Measurements from ENCODE around the gene CAMK1D. TPM values are rescaled to one million over a fixed set of nuclear protein-coding genes. Genes with fewer than 3 reads are reported as not detected.

The CAMK1D gene
- total and polyA plus RNA-seq, 2 of the 4 experiments (the other 2 are of a cell fraction) = 5.0 to 5.3 TPM

DNA sequence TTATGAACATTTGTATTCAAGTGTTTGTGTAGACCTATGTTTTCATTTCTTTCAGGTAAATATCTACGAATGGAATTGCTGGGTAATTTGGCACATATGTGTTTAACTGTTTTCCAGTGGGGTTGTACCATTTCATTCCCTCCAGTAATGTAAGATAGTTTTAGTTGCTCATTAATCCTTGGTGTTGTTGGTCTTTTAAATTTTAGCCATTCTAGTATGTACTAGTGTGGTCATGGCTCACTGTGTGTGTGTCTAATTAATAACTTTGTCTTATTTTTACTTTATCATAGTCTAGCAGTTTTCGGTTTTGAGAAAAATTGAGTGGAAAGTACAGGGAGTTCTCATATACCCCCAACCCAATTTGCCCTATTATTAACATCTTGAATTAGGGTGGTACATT lies 278.8 kb downstream of the CAMK1D start:
- Histone ChIP-seq H3K23ac (ENCODE audit: low read depth, low read length) (no peak overlapping the region), H4K8ac (ENCODE audit: low read depth in 2 of 2, low read length in 2 of 2) (no peak overlapping the region), H3K9me3 (ENCODE audit: control insufficient read depth, insufficient read depth, low read length) (peaks cover 9% of the 10 kb centered on the region), H3K27me3 (ENCODE audit: control insufficient read depth, insufficient read depth, low read length) (no peaks in the 10 kb centered on the region; the same call in 1 of the 2 replicates), H3K18ac (ENCODE audit: low read depth, low read length) (no peak overlapping the region), H2BK15ac (ENCODE audit: low read depth, low read length) (no peak overlapping the region), H3K79me1 (ENCODE audit: low read depth in 1 of 2, low read length in 2 of 2) (no peaks in the 10 kb centered on the region), H2AFZ (replicated peaks; ENCODE audit: low read length, poor library complexity) (no peak overlapping the region), H4K20me1 (ENCODE audit: insufficient read depth, low read length) (no peaks in the 10 kb centered on the region), H2AK9ac (replicated peaks; ENCODE audit: low read depth, low read length, poor library complexity) (no peak overlapping the region), H3K56ac (ENCODE audit: extremely low read depth, insufficient read depth, low read length) (no peak overlapping the region), H2BK20ac (ENCODE audit: low read depth, low read length) (no peak overlapping the region), H3K9me1 (ENCODE audit: insufficient read depth, low read length) (no peaks in the 10 kb centered on the region), H2BK5ac (ENCODE audit: low read depth, low read length, poor library complexity, severe bottlenecking) (no peak overlapping the region), H2AK5ac (ENCODE audit: low read depth, low read length) (no peak overlapping the region), H3K9ac (ENCODE audit: low read depth, low read length) (no peak overlapping the region), H4K91ac (ENCODE audit: insufficient read depth, low read depth, low read length) (no peak overlapping the region), H2BK120ac (ENCODE audit: low read depth, low read length) (no peak overlapping the region), H3K4me3 (ENCODE audit: insufficient read depth, low read depth, low read length) (no peak overlapping the region), H3K14ac (replicated peaks; ENCODE audit: low read depth, low read length) (no peak overlapping the region), H3K4me1 (ENCODE audit: control insufficient read depth, insufficient read depth, low read length) (peaks cover 5% of the 10 kb centered on the region; the same call in 1 of the 2 replicates), H4K5ac (ENCODE audit: low read depth, low read length) (no peak overlapping the region), H3K36me3 (ENCODE audit: control insufficient read depth, insufficient read depth, low read length) (no peaks in the 10 kb centered on the region), H3K4me2 (ENCODE audit: low read depth, low read length) (no peak overlapping the region), H3K4ac (ENCODE audit: low read depth, low read length) (no peak overlapping the region), H3K27ac (ENCODE audit: insufficient read depth, low read length) (no peak overlapping the region)
- no peak for ATAC-seq (ENCODE audit: low read depth)
- ChIA-PET CTCF (interaction anchor here (0.6 kb wide), 1 partner anchor 302 kb away, joined by 3 read pairs; no protein-coding TSS in a partner anchor), POLR2A (ENCODE audit: unreplicated experiment) (no interaction called here)
- dilution Hi-C loops (cut with HindIII; ENCODE audit: low sequenced_read_pairs, unreplicated experiment) = no loop called here
- intact Hi-C loops (cut with micrococcal nuclease) = no loop called here
- TF ChIP-seq POLR2A (IDR thresholded peaks at IDR 0.05; ENCODE audit: low read depth, low read length) = no peak
- TF ChIP-seq CEBPB (IDR thresholded peaks at IDR 0.05; ENCODE audit: low read depth, low read length) = no peak
- no peak for TF ChIP-seq MAZ (IDR thresholded peaks at IDR 0.05; ENCODE audit: borderline replicate concordance, low read depth, low read length)
- TF ChIP-seq NFE2L2 (IDR thresholded peaks at IDR 0.05; ENCODE audit: low read depth, low read length) = no peak
- TF ChIP-seq, protein P1, sequence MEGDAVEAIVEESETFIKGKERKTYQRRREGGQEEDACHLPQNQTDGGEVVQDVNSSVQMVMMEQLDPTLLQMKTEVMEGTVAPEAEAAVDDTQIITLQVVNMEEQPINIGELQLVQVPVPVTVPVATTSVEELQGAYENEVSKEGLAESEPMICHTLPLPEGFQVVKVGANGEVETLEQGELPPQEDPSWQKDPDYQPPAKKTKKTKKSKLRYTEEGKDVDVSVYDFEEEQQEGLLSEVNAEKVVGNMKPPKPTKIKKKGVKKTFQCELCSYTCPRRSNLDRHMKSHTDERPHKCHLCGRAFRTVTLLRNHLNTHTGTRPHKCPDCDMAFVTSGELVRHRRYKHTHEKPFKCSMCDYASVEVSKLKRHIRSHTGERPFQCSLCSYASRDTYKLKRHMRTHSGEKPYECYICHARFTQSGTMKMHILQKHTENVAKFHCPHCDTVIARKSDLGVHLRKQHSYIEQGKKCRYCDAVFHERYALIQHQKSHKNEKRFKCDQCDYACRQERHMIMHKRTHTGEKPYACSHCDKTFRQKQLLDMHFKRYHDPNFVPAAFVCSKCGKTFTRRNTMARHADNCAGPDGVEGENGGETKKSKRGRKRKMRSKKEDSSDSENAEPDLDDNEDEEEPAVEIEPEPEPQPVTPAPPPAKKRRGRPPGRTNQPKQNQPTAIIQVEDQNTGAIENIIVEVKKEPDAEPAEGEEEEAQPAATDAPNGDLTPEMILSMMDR (conservative IDR thresholded peaks at IDR 0.05; ENCODE audit: low read depth, low read length) = no peak
- TF ChIP-seq MAFK (IDR thresholded peaks at IDR 0.05; ENCODE audit: low read depth, low read length) = no peak
- TF ChIP-seq RCOR1 (IDR thresholded peaks at IDR 0.05; ENCODE audit: insufficient replicate concordance, low read length) = no peak
- TF ChIP-seq CHD1 (IDR thresholded peaks at IDR 0.05; ENCODE audit: low read depth, low read length) = no peak
- no peak for TF ChIP-seq MXI1 (IDR thresholded peaks at IDR 0.05; ENCODE audit: borderline replicate concordance, low read depth, low read length)
- TF ChIP-seq, protein P2, sequence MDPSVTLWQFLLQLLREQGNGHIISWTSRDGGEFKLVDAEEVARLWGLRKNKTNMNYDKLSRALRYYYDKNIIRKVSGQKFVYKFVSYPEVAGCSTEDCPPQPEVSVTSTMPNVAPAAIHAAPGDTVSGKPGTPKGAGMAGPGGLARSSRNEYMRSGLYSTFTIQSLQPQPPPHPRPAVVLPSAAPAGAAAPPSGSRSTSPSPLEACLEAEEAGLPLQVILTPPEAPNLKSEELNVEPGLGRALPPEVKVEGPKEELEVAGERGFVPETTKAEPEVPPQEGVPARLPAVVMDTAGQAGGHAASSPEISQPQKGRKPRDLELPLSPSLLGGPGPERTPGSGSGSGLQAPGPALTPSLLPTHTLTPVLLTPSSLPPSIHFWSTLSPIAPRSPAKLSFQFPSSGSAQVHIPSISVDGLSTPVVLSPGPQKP (IDR thresholded peaks at IDR 0.05; ENCODE audit: borderline replicate concordance, low read depth, low read length) = no peak
- no peak for TF ChIP-seq SMC3 (IDR thresholded peaks at IDR 0.05; ENCODE audit: low read depth, low read length)
- no peak for TF ChIP-seq BHLHE40 (IDR thresholded peaks at IDR 0.05; ENCODE audit: low read depth, low read length)
- no peak for TF ChIP-seq RFX5 (IDR thresholded peaks at IDR 0.05; ENCODE audit: low read depth, low read length)
- TF ChIP-seq, protein P3, sequence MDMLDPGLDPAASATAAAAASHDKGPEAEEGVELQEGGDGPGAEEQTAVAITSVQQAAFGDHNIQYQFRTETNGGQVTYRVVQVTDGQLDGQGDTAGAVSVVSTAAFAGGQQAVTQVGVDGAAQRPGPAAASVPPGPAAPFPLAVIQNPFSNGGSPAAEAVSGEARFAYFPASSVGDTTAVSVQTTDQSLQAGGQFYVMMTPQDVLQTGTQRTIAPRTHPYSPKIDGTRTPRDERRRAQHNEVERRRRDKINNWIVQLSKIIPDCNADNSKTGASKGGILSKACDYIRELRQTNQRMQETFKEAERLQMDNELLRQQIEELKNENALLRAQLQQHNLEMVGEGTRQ (IDR thresholded peaks at IDR 0.05; ENCODE audit: low read depth, low read length) = no peak
- no peak for TF ChIP-seq FOS (IDR thresholded peaks at IDR 0.05; ENCODE audit: low read depth, low read length)
- TF ChIP-seq RAD21 (IDR thresholded peaks at IDR 0.05; ENCODE audit: low read length) = no peak
- in situ Hi-C loops (cut with MboI; ENCODE audit: low sequenced_read_pairs) = no loop called here
- WGBS, 2 experiments (ENCODE audit: extremely low coverage in 2 of 2, insufficient read length in 1 of 2) = no CpG with 5 or more reads among the region's 2 CpGs
- no TSS peak for BruUV-seq (replicated peaks)
- DNase-seq = no peak

All from IMR-90 (cell line).